ENCODE measurements around the gene RCCD1.
A peak's percentile ranks its signal among the peaks of the same experiment; 100 is the strongest.

The RCCD1 gene

GRCh38 chr15:90972133-90972532 is 17.4 kb downstream of the RCCD1 start:
- DNase-seq, result no peak

GRCh38 chr15:90974216-90974615 is 19.5 kb downstream of the RCCD1 start:
- no peak for DNase-seq

DNA sequence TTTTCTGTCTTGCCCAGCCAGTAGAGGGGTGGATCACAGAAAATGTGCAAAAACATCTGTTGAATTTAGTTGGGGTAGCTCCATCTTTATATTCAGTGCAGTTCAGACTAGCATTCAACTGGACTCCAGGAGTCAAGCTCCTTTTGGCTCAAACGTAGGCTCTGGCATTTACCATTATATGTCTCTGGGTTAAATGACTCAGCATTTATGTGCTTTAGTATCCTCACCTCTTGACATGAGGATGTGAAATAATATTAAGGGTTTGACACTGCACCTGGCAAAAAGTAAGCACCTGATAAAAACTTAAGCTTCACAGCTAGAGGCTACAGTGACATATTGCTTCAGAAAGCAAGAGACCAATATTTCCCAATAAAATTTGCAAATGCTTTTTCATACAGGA is 24.9 kb downstream of the RCCD1 start:
- DNase-seq, result no peak

GRCh38 chr15:90981681-90982080 is 27.0 kb downstream of the RCCD1 start:
- no peak for DNase-seq

- DNase-seq, result peak; percentile 9
Measured at GRCh38 chr15:90982135-90982534, 27.5 kb downstream of the RCCD1 start.

GRCh38 chr15:90986790-90987507 is 32.3 kb downstream of the RCCD1 start:
- DNase-seq, result no peak

DNA sequence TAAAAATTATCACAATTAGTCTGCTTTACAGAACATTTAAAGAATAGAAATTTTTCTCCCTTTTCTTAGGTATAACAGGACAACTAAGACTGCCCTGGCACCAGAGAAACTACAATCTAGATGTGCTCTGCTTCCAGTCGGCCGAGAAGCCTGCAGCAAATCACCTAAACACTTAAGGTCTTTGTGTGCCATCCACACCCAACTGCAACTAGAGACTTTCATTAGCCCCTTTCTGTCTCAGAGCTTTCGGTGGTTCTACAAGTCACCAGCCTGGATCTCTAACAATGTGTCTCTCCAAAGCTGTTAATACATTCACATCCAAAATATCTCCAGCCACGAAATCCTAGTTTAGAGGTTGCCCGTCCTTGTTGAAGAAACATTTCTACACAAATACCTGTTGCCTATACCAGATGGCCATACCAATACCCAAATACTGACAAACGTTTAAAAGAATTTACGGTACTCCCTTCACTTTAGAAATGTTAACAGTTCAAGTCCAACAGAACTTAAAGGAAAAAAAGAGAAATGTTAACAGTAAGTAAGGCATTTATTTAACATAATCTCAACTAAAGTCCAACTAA is 33.0 kb downstream of the RCCD1 start:
- DNase-seq, result no peak

DNA sequence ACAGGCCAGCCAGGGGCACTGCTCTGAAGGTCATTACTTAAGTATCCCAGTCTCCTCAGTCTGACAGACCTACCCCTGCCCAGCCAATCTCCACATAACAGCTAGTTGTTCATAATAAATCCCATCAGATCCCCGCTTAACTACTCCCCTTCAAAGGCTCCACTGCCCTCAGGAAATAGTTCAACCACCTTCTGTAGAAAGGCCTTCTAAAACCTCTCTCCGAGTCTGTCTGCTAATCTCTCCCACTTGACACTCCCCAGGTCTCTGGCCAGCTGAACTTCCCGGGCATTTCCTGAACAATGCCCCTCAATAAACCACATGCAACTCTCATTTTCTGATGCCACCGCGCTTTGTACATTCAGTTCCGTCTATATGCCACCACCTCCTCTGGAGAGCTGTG is 33.6 kb downstream of the RCCD1 start:
- no peak for DNase-seq

GRCh38 chr15:90989040-90989768 is 34.5 kb downstream of the RCCD1 start:
- DNase-seq, result no peak

DNA sequence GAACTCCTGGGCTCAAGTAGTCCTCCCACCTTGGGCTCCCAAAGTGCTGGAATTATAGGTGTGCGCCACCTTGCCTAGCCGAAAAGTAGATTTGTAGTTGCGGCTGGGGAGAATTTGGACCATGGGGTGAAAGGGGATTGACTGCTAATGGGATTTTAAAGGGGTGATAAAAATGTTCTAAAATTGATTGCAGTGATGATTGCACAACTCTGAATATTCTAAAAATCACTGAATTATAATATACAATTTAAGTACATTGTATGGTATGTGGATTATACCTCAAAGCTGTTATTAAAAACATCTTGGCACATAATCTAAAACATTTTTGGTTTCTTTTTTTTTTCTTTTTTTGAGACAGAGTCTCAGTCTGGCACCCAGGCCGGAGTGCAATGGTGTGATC is 35.8 kb downstream of the RCCD1 start:
- no peak for DNase-seq

DNA sequence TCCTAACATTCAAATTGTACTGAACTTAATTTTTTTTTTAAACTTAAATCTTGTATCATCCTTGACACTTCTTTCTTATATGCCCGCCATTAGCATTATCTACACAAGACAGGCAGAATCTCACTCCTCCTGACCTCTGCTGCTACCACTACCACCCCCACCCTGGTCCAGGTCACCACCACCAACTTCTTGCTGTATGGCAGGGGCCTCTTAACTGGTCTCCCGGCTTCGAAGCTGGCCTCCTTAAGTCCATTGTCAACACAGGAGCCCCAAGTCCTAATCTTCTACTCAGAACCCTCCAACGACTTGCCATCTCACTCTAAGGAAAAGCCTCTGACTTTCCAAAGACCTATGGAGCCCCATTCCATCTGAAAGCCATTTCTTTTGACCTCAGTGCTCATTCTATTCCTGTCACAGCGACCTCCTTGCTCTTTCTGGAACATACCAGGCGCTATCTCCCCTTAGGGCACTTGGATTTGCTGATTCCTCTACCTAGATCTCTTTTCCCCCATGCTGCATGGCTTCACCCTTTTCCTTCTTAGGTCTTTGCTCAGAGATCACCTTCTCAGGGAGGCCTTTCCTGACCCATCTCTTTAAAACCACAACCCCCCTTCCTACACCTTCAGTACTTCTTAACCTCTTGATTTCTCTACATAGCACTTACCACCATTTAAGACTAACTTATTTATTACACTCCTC is 37.1 kb downstream of the RCCD1 start:
- DNase-seq, result no peak

DNA sequence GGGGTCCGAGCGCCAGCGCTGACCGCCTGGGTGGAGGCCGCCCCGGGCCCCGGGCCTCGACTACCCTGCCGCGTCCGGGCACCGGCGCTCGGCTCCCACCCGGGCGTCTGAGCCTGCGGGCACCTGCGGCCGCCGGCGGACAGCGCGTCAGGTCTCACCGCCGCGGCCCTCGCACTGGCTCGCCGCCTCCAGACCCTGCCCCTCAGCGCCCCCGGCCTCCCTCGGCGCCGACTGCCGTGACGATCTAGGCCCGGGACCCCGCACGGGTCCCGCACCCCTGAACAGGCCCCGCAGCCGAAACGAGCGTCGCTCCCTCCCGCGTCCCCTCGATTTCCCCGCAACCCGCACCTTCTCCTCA is 39.4 kb downstream of the RCCD1 start:
- peak; percentile 20 for DNase-seq

DNA sequence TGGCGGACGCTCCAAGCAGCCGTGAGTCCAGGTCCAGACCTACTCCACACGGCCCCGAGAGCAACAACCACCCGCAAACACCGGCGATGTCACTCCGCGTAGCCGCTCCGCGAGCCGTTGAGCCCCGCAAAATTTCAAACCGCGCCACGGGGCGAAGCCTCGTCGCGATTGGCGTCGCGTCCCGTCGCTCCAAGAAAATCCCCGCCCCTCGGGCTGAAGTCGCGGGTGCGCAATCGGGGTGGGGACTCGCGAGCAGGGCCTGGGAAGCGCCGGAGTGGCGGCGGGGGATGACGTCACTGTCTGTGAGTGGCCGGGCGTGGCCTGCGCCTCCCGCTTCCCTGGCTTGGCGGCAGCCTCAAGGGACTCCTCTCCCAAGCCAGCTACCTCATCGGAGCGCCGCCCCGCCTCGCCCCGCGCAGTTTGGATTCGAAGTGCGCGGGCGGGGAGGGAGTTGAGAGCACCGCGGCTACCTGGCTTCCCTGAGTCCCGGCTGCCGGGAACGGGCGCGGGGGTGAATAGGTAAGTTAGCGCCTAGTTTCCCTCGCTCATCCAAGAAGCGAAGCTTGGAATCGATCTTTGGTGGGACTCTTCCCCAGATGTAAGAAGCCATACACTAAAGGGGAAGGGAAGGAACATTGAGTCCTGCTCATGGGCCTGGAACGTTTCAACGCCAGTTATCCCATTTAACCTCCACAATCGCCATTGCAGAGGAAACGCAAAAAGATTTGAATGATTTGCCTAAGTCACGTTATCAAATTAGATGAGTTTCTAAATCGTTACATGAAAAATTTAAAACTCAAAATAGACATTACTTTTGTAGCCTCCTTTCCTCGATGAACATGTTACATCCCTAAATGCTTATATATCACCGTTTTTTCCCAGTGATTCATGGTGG is 40.0 kb downstream of the RCCD1 start, which contains the start of gene PRC1:
Gene PRC1 (minus strand): TSS at position 119 of the 895 bp plus-strand sequence. CDS start 118 bp downstream, at position 1.
- peak; percentile 98 for DNase-seq

DNA sequence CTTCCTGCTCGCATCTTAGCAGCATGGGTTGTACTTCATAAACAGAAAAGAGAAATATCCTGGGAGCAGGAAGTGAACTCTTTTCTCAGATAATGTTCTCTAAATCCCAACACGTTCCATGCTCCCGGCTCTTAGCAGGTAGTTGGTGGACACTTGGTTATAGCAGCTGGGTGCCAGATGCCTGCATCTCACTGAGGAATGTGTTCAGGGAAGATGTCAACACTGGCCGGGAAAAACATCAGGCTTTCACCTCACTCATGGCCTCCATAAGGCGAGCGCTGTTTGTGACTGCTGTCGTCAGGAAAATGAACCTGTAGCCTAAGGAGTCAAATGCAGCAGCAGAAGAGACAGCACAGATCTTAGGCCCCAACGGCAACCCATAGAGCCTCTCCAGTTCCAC is 44.1 kb downstream of the RCCD1 start:
- no peak for DNase-seq

GRCh38 chr15:91001209-91001608 is 46.5 kb downstream of the RCCD1 start:
- no peak for DNase-seq

- DNase-seq, result no peak
Measured at GRCh38 chr15:91007266-91007665, 52.6 kb downstream of the RCCD1 start.
